Osteocyte (in vitro differentiated cells): Measurements from ENCODE around the gene PLOD3. TPM values are rescaled to one million over a fixed set of nuclear protein-coding genes. Genes with fewer than 3 reads are reported as not detected.

Experiments used
- DNase-seq: peaks from one replicate; pipeline ENCODE4 v3.0.0; 2021; ENCODE audit warnings: mixed read lengths; ENCODE audit not compliant: unreplicated experiment; ENCODE audit errors: extremely low spot score
- H3K27ac Mint-ChIP-seq: one replicate; pipeline ENCODE4 v1.8.0; 2021; ENCODE audit warnings: mild to moderate bottlenecking, mixed read lengths; ENCODE audit not compliant: unreplicated experiment
- H3K27me3 Mint-ChIP-seq: one replicate; pipeline ENCODE4 v1.8.0; 2021; ENCODE audit warnings: mixed read lengths; ENCODE audit not compliant: unreplicated experiment
- H3K36me3 Mint-ChIP-seq: one replicate; pipeline ENCODE4 v1.8.0; 2021; ENCODE audit warnings: mixed read lengths; ENCODE audit not compliant: unreplicated experiment
- H3K4me1 Mint-ChIP-seq: one replicate; pipeline ENCODE4 v1.8.0; 2021; ENCODE audit warnings: mixed read lengths; ENCODE audit not compliant: unreplicated experiment
- H3K4me3 Mint-ChIP-seq: one replicate; pipeline ENCODE4 v1.8.0; 2021; ENCODE audit warnings: mild to moderate bottlenecking, moderate library complexity, mixed read lengths; ENCODE audit not compliant: unreplicated experiment
- H3K9me3 Mint-ChIP-seq: one replicate; pipeline ENCODE4 v1.8.0; 2021; ENCODE audit warnings: mixed read lengths; ENCODE audit not compliant: unreplicated experiment
- CTCF ChIP-seq: fragments of 200-600 bp; sonication (generic); IDR thresholded peaks from 2 replicates; pipeline ENCODE4 v1.5.0; 2021; ENCODE audit warnings: antibody characterized with exemption, mild to moderate bottlenecking, moderate library complexity
- total RNA-seq: library from RNA; stranded (reverse); gene quantifications from 2 replicates; pipeline ENCODE4 v1.2.1, GENCODE V29; 2021

Gene PLOD3
- total RNA-seq, 1 donor from 2014 or later = 110 TPM

DNA sequence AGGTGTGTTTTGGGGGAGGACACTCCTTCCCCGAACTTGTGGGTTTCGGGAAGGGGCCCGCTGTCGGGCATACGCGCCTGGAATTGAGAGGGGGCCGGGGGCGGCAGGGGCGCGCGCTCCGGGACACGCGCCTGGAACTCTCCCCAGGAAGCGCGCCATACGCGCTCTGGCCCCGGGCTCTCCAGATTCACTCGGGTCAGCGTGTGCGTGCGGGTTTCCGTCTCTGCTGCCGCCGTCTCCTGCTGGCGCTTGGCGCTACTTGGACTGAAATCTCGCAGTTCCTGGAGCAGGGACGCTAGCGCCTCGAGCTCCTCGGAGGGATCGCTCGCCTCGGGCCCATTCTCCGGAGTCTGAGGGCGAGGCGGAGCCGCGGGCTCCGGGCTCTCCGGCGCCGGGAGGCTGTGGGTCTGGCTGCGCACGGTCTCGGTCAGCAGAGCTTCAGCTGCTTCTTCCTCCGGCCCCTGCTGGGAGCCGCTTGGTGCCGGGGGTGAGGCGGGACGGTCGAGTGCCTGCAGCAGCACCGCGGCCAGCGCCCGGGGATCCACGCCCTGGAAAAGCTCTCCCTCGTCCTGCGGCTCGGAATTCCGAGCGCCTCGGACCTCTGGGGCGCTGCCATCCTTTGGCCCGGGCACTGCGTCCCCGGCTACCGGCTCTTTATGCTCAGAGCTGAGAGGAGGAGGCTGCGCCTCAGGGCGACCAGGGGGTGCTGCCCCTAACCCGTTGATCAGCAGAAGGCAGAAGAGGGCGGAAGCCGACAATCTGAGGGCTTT lies 53.1 kb downstream of the PLOD3 start:
- Mint-ChIP-seq H3K4me1 (peaks cover 36% of the 10 kb centered on the region), H3K9me3 (no peaks in the 10 kb centered on the region), H3K27ac (no peak overlapping the region), H3K36me3 (peaks cover 7% of the 10 kb centered on the region), H3K27me3 (peaks cover 43% of the 10 kb centered on the region), H3K4me3 (peak overlapping the region; percentile 53)
- no peak for TF ChIP-seq CTCF
- DNase-seq = peak; percentile 89

GRCh38 chr7:101163279-101164070 lies 53.9 kb downstream of the PLOD3 start:
- Mint-ChIP-seq H3K9me3 (no peaks in the 10 kb centered on the region), H3K27ac (no peak overlapping the region), H3K36me3 (peaks cover 7% of the 10 kb centered on the region), H3K4me1 (peaks cover 34% of the 10 kb centered on the region), H3K27me3 (peaks cover 38% of the 10 kb centered on the region), H3K4me3 (peak overlapping the region; percentile 69)
- no peak for DNase-seq
- no peak for TF ChIP-seq CTCF

- Mint-ChIP-seq H3K4me3 (peak overlapping the region; percentile 68), H3K27me3 (peaks cover 30% of the 10 kb centered on the region), H3K4me1 (peaks cover 31% of the 10 kb centered on the region), H3K27ac (no peak overlapping the region), H3K9me3 (no peaks in the 10 kb centered on the region), H3K36me3 (peaks cover 11% of the 10 kb centered on the region)
- no peak for TF ChIP-seq CTCF
- DNase-seq = peak; percentile 88
Measured at GRCh38 chr7:101162551-101163278, 54.7 kb downstream of the PLOD3 start.

GRCh38 chr7:101161692-101162471 lies 55.5 kb downstream of the PLOD3 start:
- peaks cover 22% of the 10 kb centered on the region for H3K27me3 Mint-ChIP-seq
- no peak for TF ChIP-seq CTCF
- no peak overlapping the region for H3K27ac Mint-ChIP-seq

More at GRCh38 chr7:101161692-101162471, 55.5 kb downstream of the PLOD3 start:
- Mint-ChIP-seq H3K9me3 (no peaks in the 10 kb centered on the region), H3K4me3 (peak overlapping the region; percentile 68), H3K36me3 (peaks cover 13% of the 10 kb centered on the region), H3K4me1 (peaks cover 28% of the 10 kb centered on the region)
- DNase-seq = no peak
